Testis (tissue), 2 donors: Measurements from ENCODE around the gene ZNF207.

Source experiments
- CTCF ChIP-seq, 3 experiments: fragments of 450-650 bp in 2 of 3; fragments of 200-600 bp in 1 of 3; sonication (generic) in 1 of 3; IDR thresholded peaks; one replicate each; pipeline ENCODE4 v1.5.1; 2016 to 2019; ENCODE audit warnings: antibody characterized with exemption in 3 of 3, mild to moderate bottlenecking in 2 of 3, moderate library complexity in 1 of 3
- POLR2A ChIP-seq: fragments of 450-650 bp; IDR thresholded peaks from one replicate; pipeline ENCODE4 v1.6.1; 2017; ENCODE audit warnings: antibody characterized with exemption, mild to moderate bottlenecking, moderate library complexity

GRCh38 chr17:32331243-32332040 lies 18.5 kb upstream of the ZNF207 start:
- TF ChIP-seq CTCF (IDR thresholded peaks at IDR 0.05) (no peak), POLR2A (no peak)
